ENCODE results near the gene TXNDC5. TPM values are rescaled to one million over a fixed set of nuclear protein-coding genes. Genes with fewer than 3 reads are reported as not detected.

TXNDC5 gene
- total RNA-seq, 1 experiment from 2014 or later: 162 TPM

GRCh38 chr6:7919871-7920270, 9.3 kb upstream of the TXNDC5 start:
- ATAC-seq: peak; percentile 77

GRCh38 chr6:7918403-7918802, 7.8 kb upstream of the TXNDC5 start:
- H3K4me2 ChIP-seq (ENCODE audit: low read length): no peak overlapping the region
- no peak for DNase-seq (ENCODE audit: low read depth, low spot score)
- no peaks in the 10 kb centered on the region for H4K20me1 ChIP-seq (ENCODE audit: insufficient read depth)
- H3K36me3 ChIP-seq (ENCODE audit: control insufficient read depth in 1 of 2, insufficient read depth in 2 of 2, low read length in 2 of 2): no peaks in the 10 kb centered on the region
- H3K79me2 ChIP-seq (ENCODE audit: insufficient read depth, low read length): no peaks in the 10 kb centered on the region
- intact Hi-C loops (cut with micrococcal nuclease): loop anchor here (10.0 kb wide), 1 partner anchor 194 kb away; the partner anchor contains the start of gene BMP6
- peaks cover 27% of the 10 kb centered on the region; the same call in 1 of the 2 replicates for H3K27me3 ChIP-seq (ENCODE audit: insufficient read depth, low read length)
- H3K4me3 ChIP-seq (replicated peaks in 1 of 2; ENCODE audit: low read depth in 1 of 2, low read length in 2 of 2): no peak overlapping the region
- ATAC-seq: no peak
- no peaks in the 10 kb centered on the region for H3K9me2 ChIP-seq (ENCODE audit: insufficient read depth)
- H3K9ac ChIP-seq (ENCODE audit: low read length): no peak overlapping the region
- BruUV-seq (replicated peaks): no TSS peak
- H2AFZ ChIP-seq (ENCODE audit: low read depth, low read length, poor library complexity, severe bottlenecking): no peak overlapping the region
- H3K27ac ChIP-seq (ENCODE audit: low read depth, low read length): no peak overlapping the region
- CTCF ChIA-PET: no interaction called here
- no peaks in the 10 kb centered on the region for H3K9me3 ChIP-seq (ENCODE audit: control insufficient read depth in 1 of 2, insufficient read depth in 1 of 2, low read depth in 1 of 2, low read length in 2 of 2)
- POLR2A ChIA-PET: no interaction called here
- RAD21 ChIA-PET (ENCODE audit: low non-redundant PET in 1 of 2, low total read pairs in 2 of 2, uncharacterized antibody in 2 of 2, unreplicated experiment in 2 of 2): no interaction called here
- H3K4me1 ChIP-seq (ENCODE audit: control insufficient read depth in 1 of 2, insufficient read depth in 2 of 2, low read length in 2 of 2): peaks cover 15 to 20% of the 10 kb centered on the region in 2 experiments
- no peak for TF ChIP-seq ZNF274 (IDR thresholded peaks at IDR 0.05; ENCODE audit: low read depth, low read length)
- no peak for TF ChIP-seq ZFX (IDR thresholded peaks at IDR 0.05)
- no peak for TF ChIP-seq POLR2AphosphoS5 (IDR thresholded peaks at IDR 0.05; ENCODE audit: low read depth, low read length)
- TF ChIP-seq POLR2A (IDR thresholded peaks at IDR 0.05; ENCODE audit: borderline replicate concordance, extremely low read depth, insufficient read depth, insufficient read length): no peak
- TF ChIP-seq CBX3 (IDR thresholded peaks at IDR 0.05; ENCODE audit: low read depth): no peak
- TF ChIP-seq SP1 (IDR thresholded peaks at IDR 0.05; ENCODE audit: low read depth): no peak
- TF ChIP-seq EZH2 (IDR thresholded peaks at IDR 0.05): no peak
- TF ChIP-seq SIN3A (IDR thresholded peaks at IDR 0.05; ENCODE audit: low read depth): no peak
- TF ChIP-seq REST (IDR thresholded peaks at IDR 0.05; ENCODE audit: low read depth): no peak
- no peak for TF ChIP-seq ZBTB33 (IDR thresholded peaks at IDR 0.05; ENCODE audit: extremely low read depth, insufficient replicate concordance, low read length)
- no peak for TF ChIP-seq FOSL1 (IDR thresholded peaks at IDR 0.05; ENCODE audit: low read depth)
- TF ChIP-seq EGR1 (IDR thresholded peaks at IDR 0.05; ENCODE audit: low read depth): no peak

More at GRCh38 chr6:7919871-7920270, 9.3 kb upstream of the TXNDC5 start:
- TF ChIP-seq ZFX (IDR thresholded peaks at IDR 0.05) (no peak), JUND (IDR thresholded peaks at IDR 0.05) (peak; percentile 79), SIN3A (IDR thresholded peaks at IDR 0.05; ENCODE audit: low read depth) (no peak), POLR2AphosphoS5 (IDR thresholded peaks at IDR 0.05; ENCODE audit: low read depth, low read length) (peak; percentile 44; the same call in 1 of the 2 replicates), MAX (IDR thresholded peaks at IDR 0.05) (no peak), RAD21 (IDR thresholded peaks at IDR 0.05; ENCODE audit: low read depth) (no peak), CEBPB (IDR thresholded peaks at IDR 0.05; ENCODE audit: low read depth) (peak; percentile 53; the same call in 1 of the 2 replicates), SP1 (IDR thresholded peaks at IDR 0.05; ENCODE audit: low read depth) (peak; percentile 65), EGR1 (IDR thresholded peaks at IDR 0.05; ENCODE audit: low read depth) (peak; percentile 81), FOSL1 (IDR thresholded peaks at IDR 0.05; ENCODE audit: low read depth) (peak; percentile 81), TCF7L2 (IDR thresholded peaks at IDR 0.05; ENCODE audit: borderline replicate concordance, extremely low read depth, insufficient read depth, insufficient read length) (peak; percentile 98)
- DNase-seq (ENCODE audit: low read depth, low spot score): peak; percentile 60
- Histone ChIP-seq H3K27ac (ENCODE audit: low read depth, low read length) (no peak overlapping the region), H3K27me3 (ENCODE audit: insufficient read depth, low read length) (peaks cover 13% of the 10 kb centered on the region; the same call in 1 of the 2 replicates), H3K4me2 (ENCODE audit: low read length) (peak overlapping the region; percentile 61), H3K79me2 (ENCODE audit: insufficient read depth, low read length) (no peaks in the 10 kb centered on the region), H4K20me1 (ENCODE audit: insufficient read depth) (no peaks in the 10 kb centered on the region), H3K9me2 (ENCODE audit: insufficient read depth) (no peaks in the 10 kb centered on the region), H3K4me1 (ENCODE audit: control insufficient read depth in 1 of 2, insufficient read depth in 2 of 2, low read length in 2 of 2) (peaks cover 15 to 20% of the 10 kb centered on the region in 2 experiments), H3K9me3 (ENCODE audit: control insufficient read depth in 1 of 2, insufficient read depth in 1 of 2, low read depth in 1 of 2, low read length in 2 of 2) (no peaks in the 10 kb centered on the region), H3K36me3 (ENCODE audit: control insufficient read depth in 1 of 2, insufficient read depth in 2 of 2, low read length in 2 of 2) (no peaks in the 10 kb centered on the region), H2AFZ (ENCODE audit: low read depth, low read length, poor library complexity, severe bottlenecking) (no peak overlapping the region), H3K4me3 (replicated peaks in 1 of 2; ENCODE audit: low read depth in 1 of 2, low read length in 2 of 2) (no peak overlapping the region), H3K9ac (ENCODE audit: low read length) (no peak overlapping the region)
- intact Hi-C loops (cut with micrococcal nuclease): loop anchor here (10.0 kb wide), 1 partner anchor 195 kb away; the partner anchor contains the start of gene BMP6
- CTCF ChIA-PET: no interaction called here
- BruUV-seq (replicated peaks): no TSS peak
- POLR2A ChIA-PET: no interaction called here
- RAD21 ChIA-PET (ENCODE audit: low non-redundant PET in 1 of 2, low total read pairs in 2 of 2, uncharacterized antibody in 2 of 2, unreplicated experiment in 2 of 2): no interaction called here
